GM21786 (cell line): Measurements from ENCODE around the gene MED27.

Experiments
- ATAC-seq: cut with Tn5 transposase; IDR thresholded peaks from one replicate; pipeline ENCODE4 v1.9.1; 2021; ENCODE audit not compliant: unreplicated experiment

Gene MED27

DNA sequence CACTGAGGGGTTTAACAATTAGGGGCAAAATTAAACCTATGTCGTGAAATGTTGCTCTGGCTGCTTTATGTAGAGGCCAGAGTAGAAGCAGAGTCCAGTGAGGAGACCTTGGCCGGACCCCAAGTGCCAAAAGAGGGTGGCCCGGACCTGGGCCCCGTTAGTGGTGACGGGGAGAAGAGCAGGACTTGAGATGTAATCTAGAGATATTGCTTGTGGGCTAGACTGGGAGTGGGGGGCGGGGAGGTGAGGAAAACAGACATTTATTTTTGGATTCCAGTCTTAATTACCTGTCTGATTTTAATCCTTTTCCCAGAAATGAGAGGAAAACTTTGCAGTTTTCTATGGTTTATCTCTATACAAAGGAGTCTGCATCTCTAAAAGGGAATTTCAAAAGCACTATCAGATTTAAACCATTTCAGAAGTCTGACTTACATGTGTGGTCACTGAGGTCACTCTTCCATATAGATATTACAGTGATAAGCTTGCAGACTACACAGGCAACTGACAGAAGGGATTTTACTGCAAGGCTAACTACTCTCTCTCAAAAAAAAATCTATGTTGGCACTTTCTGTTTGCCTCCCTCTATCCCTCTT lies 108.1 kb downstream of the MED27 start:
- ATAC-seq = no peak

DNA sequence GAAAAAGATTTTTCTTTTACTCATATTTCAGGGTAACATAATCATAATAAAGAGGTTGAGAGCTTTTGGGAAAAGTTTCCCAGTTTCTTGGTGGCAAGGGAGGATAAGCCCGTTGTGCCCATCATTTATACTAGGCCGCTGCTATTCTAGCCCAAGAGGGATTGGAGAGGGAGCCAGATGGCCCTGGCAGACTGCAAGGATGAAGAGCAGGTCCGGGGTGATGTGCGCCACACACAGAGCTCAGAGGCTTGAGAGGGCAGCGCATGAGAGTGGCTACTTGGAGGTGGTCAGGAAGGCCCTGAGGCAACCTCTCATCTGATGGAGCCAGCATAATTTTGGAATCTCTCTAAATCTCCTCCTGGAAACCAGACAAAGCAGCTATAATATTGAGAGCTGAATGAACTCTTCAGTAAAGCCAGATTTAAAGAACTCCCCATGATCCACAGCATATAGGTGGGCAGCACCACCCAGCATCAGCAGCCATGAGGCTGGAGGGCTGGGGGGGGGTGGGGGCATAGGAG lies 110.1 kb downstream of the MED27 start:
- no peak for ATAC-seq

DNA sequence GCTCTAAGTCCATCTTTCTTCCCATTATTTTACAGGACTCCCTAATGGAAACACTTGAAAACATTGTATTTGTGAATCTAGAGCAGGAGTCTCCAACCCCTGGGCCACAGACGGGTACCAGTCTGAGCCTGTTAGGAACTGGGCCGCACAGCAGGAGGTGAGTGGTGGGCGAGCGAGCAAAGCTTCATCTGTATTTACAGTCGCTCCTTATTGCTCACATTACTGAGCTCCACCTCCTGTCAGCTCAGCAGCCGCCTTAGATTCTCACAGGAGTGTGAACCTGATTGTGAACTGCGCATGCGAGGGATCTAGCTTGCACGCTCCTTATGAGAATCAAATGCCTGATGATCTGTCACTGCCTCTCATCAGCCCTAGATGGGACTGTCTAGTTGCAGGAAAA lies 111.0 kb downstream of the MED27 start:
- ATAC-seq = no peak

DNA sequence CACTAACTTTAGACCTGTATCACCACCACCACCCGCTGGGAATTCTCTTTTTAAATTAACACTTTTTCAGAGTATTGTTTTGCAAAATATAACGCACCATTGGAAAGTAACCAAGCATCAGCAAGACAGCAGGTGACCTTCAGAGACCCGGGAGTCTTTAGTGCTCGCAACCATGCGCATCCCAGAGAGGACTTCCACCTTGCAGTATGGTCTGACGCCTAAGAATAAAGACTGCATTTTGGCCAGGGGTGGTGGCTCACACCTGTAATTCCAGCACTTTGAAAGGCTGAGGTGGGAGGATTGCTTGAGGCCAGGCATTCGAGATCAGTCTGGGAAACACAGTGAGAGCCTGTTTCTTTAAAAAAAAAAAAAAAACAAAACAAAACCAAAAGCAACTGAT lies 113.8 kb downstream of the MED27 start:
- no peak for ATAC-seq

DNA sequence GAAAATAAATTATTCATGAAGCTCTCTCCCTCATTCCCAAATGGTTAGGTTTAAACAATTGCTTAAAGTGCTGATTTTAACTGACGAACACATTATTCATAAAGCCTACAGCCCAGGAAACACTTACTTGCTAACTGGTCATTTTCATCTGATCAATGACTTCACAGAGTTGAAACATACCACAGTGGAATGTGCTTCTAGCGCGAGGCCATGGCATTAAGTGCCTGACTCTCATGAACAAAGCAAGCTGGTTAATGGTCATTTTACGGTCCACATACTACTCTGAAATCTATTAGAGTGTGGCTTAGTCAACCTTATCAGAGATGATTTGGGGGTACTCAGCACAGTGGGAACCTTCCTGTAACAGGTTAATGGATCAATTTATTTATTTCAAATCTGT lies 114.6 kb downstream of the MED27 start:
- ATAC-seq = no peak

DNA sequence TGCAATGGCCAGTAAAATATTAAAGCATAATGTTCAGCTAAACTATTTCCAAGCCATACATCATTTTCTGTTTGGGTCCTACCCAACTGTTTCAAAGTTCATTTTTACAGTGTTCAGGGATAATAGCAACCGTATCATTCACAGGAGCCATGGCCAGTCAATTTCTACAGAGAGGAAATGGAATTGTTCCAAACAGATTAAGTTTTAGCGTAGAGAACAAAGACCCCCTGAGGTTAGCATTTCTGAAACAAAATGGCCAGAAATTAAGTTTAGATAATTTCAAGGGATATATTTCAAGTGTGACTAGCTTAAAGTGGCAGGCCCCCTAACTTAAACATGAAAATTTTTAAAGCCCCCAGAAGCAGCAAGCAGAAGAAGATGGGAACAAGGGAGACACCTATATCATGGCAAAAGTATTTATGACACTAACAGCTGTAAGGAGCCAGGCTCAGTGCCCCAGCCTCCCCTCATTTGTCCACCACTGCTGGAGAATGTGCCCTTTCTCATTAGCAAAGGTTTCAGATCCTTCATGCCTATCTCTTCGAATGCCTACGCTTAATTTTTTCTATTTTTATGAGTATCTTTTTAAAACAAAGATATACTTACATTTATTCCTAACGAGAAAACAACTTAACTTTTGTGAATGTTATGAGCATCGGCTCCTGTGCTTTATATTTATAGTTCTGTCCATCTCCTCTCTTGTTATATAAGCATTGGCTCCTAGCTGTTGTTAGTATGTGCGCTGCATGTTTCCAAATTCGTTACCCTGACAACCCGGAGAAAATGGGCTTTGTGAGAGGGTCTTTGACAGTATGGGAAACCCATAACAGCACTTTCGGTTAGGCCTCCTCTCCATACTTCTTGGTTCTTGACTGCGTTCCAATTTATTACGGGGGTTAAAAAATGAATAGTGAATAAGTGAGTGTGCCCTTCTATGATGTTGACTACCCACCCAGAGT lies 116.3 kb downstream of the MED27 start:
- no peak for ATAC-seq

DNA sequence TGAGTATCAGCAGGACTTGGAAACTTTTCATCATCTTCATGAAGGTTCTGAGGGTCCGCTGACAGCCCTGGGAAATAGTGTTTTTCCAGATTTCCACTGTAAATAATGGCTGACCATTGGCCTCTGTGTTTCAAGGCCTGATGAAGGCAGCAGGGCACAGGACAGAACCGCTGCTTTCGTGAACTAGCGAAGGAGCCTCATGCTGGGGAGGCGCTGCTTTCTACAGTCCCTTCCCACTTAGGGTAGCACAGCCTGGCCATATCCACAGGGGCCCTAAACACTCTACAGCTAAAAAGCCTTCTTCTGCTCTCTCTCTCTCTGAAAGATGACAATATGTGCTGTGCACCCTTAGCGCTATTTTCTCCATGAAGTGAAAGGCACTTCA lies 118.2 kb downstream of the MED27 start:
- no peak for ATAC-seq

DNA sequence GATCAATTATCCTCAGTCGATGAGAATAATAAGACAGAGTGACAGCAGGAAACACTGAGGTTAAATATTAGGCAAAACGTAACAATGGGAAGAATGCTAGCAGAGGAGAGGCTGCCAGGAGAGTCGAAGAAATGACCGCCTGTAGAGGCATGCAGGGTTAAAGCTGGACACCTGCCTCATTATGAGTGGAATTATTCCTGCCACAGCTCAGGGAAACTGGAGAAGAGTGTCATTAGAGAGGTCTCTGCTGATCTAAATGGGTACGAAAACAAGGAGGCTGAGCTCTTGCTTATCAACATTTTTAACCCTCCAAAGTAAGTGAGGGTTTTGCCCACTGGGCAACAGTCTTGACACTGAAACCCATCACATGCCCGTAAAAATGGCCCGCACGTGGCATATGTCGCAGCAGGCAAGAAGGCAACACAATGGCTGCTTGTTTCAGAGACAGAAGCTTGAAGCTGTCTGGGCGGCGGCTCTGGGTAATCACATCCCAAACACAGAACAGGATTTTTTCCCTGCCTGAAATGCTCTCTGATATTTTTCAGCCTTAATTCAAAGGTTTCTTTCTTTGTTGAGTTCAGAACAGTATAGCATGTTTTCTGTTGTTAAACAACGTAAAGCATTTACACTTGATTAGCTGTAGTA lies 118.7 kb downstream of the MED27 start:
- no peak for ATAC-seq

DNA sequence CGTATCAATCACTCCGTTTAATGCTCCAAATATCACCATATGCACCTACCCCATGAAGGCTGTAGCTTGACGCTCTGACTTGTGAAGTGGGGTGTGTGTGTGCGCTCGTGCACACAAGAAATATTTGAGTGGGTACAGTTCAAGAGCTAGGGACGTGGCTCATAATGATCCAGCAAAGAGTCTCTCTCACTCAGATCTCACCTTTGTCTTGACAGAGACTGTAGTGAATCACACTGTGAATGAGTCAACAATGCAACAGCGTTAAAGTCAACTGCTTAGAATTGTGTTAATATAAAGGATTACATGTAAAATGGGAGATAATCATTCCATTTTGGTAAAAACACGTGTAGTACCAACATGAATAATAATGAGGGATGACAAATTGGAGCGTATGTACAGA lies 119.4 kb downstream of the MED27 start:
- ATAC-seq = no peak

DNA sequence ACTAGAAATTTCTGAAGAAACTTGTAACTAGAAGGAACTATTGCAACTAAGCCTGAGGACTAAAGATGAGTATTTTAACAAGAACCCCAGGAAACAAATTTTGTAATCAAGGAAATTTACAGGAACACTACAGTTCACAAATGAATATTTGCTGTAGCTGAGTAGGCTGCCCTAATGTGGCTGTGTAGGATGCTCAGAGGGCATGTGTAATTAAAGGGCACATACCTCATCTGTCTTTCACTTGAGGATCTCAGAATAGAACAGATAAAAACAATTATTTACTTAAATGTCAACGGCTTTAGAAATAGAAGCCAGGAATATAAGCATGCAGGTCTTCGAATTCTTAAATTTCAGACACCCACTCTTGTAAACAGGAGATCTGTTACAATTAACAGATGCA lies 119.8 kb downstream of the MED27 start:
- no peak for ATAC-seq

DNA sequence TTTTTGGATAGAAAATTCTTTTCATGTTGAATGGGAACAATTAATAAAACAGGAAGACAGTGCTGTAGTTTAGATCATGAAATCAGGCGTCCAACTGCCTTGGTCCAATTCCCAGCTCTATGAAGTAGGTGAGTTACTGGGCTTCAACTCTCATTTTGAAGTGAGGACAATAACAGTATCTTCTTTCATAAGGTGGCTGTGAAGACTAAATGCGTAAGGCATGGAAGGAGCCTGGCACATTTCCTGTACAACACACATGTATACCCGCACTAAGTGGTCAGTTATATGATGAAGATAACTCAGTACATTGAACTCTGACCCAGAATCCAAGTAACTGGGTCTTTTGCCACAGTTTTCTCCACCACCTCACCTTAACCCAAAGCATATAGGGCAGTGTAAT lies 120.6 kb downstream of the MED27 start:
- ATAC-seq = no peak

DNA sequence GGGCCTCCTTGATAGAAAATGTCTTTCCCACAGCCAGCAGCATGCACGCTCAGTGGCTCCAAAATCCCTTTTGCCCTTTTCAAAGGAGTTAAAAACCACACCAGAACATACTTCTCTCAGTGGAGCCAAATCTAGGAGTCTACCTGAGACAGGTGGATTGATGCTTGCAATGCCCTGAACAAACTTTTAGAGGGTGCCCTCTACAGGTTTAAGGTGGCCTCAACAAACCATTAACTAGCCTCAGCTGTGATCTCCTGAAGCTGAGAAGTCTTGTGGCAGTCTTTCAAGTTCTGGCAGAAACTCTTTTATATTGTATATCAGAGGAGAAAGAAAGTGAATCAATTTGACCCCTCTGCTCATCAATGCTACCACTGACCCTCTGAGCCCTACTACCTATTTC lies 125.4 kb downstream of the MED27 start:
- ATAC-seq = no peak

DNA sequence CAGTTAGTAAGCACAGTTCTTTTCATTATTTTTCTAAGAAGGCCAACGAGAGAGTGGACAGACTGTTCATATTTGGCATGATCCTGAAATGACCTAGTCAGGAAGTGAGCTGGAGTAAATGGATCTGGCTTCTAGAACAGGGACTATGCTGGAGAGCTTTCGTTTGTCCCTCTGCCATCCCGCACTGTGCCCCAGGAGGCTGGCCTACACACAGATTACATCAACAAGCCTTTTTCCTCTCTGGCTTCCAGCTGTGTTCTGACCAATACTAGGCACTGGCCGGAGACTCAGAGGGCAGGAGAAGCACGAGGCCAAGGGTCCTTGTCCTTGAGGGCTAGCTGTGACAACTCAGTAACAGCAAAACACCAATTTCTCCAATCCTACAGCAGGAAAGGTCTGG lies 127.8 kb downstream of the MED27 start:
- ATAC-seq = no peak

DNA sequence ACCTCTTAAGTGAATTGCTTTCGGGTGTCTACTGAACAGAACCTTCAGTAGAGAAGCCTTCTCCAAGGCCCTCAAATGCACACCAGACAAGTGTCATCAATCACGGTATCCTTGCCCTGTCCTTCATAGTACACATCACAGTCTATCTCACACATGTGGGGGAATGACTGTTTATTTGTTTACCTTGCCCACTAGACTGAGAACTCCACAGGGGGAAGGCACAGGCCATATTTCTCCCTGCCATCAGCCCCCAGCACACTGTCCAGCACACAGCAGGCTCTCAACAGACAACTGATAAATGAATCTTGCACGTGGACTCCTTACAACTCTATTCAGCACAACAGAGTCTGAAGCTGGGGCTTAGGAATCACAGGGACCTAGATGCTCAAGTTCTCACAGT lies 128.5 kb downstream of the MED27 start:
- ATAC-seq = no peak

DNA sequence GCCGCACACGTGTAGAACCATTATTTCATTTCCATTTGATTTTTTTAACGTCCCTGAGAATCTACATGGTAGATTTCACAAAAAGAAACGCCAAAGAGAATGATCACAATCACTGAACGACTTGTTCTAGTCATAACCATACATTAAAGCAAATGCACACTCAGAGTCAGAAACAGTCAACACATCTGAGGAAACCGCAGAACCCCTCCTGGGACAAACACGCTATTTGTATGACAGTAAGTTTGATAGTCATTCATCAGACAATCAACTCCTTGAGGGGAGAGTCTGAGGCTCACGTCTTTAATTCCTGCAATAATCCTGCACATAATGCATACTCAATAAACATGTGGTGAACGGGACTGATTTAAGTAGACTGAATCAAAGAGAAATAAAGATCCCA lies 129.2 kb downstream of the MED27 start:
- no peak for ATAC-seq

DNA sequence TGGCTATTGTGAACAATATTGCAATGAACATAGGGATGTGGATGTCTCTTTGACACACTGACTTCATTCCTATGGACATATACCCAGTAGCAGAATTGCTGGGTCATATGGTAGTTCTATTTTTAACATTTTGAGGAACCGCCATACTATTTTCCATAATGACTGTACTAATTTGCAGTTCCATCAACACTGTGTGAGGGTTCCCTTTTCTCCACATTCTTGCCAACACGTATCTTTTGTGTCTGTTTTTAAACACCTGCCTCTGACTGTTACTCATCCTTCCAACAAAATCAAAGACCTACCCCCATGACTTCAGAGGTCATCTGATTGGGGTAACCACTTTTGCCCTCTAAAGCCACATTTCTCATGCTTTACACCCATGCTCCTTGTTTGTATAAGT lies 133.5 kb downstream of the MED27 start:
- no peak for ATAC-seq

DNA sequence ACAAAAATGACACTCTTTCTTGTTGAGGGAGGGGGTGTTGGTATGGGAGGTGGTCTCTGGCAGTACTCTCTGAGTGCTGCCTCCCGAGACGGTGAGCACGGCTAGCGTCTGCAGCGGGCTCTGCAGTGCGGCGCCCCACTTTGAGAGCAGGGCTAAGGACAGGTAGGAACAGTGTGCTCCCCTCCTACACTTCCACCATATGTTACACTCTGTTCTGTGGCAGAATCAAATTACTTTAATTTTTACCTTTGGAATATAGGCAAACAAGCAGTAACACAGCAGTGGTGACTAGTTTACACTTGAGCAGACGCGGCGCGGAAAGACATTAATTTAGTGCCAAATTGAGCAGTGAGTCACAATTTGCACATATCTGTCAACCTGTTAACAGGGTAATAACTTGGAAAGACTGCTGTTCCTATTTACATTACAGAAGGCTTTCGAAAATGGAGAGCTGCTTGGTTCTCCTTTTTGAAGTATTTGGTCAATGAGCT lies 136.3 kb downstream of the MED27 start:
- ATAC-seq = no peak

DNA sequence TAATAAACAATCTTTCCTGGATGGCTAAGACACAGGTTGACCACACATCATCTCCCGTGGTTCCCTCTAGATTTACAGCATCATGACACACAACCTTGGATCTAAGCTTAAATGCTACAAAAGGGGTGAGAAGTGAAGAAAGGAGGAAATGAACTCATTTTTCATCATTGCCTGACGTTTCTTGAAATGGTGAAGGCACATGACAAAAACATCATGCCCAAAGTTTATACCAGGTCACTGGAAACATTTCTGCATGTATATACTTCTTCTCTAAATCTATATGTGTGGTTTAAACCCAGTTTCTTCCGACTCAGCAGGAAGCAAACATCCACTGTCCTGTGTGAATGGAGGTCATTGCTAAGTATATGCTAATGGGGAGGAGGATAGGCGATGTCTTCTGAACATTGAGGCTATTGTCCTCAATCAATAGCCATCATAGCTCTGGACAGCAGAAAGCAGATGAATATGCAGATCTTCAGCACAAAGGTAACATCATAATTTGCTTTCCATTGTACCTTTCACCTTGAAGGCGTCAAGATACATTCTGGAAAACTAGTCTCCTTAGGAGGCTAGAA lies 137.4 kb downstream of the MED27 start:
- ATAC-seq = no peak

DNA sequence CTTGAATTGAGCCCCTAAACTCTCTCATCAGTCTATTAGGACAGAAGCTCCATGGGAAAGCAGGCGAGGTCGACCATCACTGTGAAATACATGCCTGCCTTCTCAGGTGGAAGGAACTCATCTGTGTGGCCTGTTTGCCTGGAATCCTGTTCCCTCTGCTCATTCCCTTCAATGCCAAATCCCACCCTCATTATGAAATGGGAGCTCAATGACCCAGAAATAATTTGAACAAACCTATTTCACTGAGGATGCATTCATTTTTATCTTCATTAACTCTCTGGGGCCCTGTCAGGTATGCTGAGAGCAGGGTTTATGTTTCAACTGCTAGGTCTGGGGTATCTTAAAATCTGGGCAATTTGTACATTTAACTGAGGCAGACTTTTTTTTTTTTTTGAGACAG lies 142.2 kb downstream of the MED27 start:
- no peak for ATAC-seq

DNA sequence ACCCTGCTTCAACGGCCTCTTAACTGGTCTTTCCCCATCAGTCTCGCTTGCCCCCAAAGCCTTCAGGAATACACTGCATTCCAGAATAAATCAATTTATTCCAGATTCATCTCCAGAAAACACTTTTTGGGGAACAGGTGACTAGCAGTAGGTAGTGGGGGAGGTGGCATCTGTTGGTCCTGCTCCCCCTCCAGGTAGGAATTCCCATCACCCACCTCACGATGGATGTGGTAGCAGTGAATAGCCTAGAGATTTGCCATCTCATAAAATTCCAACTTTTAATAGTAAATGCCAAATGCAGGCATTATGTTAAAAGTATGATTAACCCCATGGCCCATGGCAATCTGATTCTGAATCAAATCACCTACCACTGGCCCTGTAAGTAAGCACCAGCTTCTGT lies 142.7 kb downstream of the MED27 start:
- ATAC-seq = no peak

DNA sequence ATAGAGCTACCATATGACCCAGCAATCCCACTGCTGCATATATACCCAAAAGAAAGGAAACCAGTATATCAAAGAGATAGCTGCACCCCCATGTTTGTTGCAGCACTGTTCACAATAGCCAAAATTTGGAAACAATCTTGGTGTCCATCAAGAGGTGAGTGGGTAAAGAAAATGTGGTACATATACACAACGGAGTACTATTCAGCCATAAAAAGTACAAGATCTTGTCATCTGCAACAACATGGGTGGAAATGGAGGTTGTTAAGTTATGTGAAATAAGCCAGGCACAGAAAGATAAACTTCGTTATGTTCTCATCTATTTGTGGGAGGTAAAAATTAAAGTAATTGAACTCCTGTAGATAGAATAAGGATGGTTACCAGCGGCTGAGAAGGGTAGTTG lies 145.0 kb downstream of the MED27 start:
- no peak for ATAC-seq
